HG02588 (cell line): ENCODE data around the gene ALPI.
"Not testable (repeated sequence)": the region's sequence is repeated elsewhere in the genome, so short reads cannot be mapped to it uniquely, and the experiment has no call there.

Source experiments
- ATAC-seq: cut with Tn5 transposase; IDR thresholded peaks from one replicate; pipeline ENCODE4 v1.9.1; 2021; ENCODE audit warnings: mild to moderate bottlenecking, moderate library complexity; ENCODE audit not compliant: unreplicated experiment

Gene ALPI

GRCh38 chr2:232441147-232441651, 14.8 kb upstream of the ALPI start:
- ATAC-seq: no peak

- ATAC-seq: not testable (repeated sequence)
Measured at GRCh38 chr2:232441922-232442321, 14.0 kb upstream of the ALPI start.

GRCh38 chr2:232442431-232442830, 13.5 kb upstream of the ALPI start:
- not testable (repeated sequence) for ATAC-seq

GRCh38 chr2:232443047-232443446, 12.9 kb upstream of the ALPI start:
- ATAC-seq: not testable (repeated sequence)

GRCh38 chr2:232443669-232444408, 12.1 kb upstream of the ALPI start:
- not testable (repeated sequence) for ATAC-seq

GRCh38 chr2:232444409-232445148, 11.4 kb upstream of the ALPI start:
- ATAC-seq: no peak

GRCh38 chr2:232445149-232445885, 10.6 kb upstream of the ALPI start:
- ATAC-seq: not testable (repeated sequence)

GRCh38 chr2:232446266-232446777, 9.6 kb upstream of the ALPI start:
- ATAC-seq: not testable (repeated sequence)

- ATAC-seq: no peak
Measured at GRCh38 chr2:232447091-232447620, 8.8 kb upstream of the ALPI start.

- ATAC-seq: no peak
Measured at GRCh38 chr2:232447638-232448303, 8.2 kb upstream of the ALPI start.

GRCh38 chr2:232448304-232448690, 7.7 kb upstream of the ALPI start:
- ATAC-seq: no peak

- ATAC-seq: no peak
Measured at GRCh38 chr2:232449964-232450363, 6.0 kb upstream of the ALPI start.

GRCh38 chr2:232451645-232452044, 4.3 kb upstream of the ALPI start:
- not testable (repeated sequence) for ATAC-seq

- no peak for ATAC-seq
Measured at GRCh38 chr2:232454630-232455029, 1.3 kb upstream of the ALPI start.

GRCh38 chr2:232456296-232457120, 555 bp downstream of the ALPI start:
- ATAC-seq: no peak

GRCh38 chr2:232457121-232458011, 1.4 kb downstream of the ALPI start:
- no peak for ATAC-seq

GRCh38 chr2:232458051-232458660, 2.2 kb downstream of the ALPI start:
- no peak for ATAC-seq
